Measurements from ENCODE around the gene MACROH2A1. TPM values are rescaled to one million over a fixed set of nuclear protein-coding genes. Genes with fewer than 3 reads are reported as not detected.

The MACROH2A1 gene
- total and polyA plus RNA-seq, 9 of the 15 experiments (the other 6 are each of a cell fraction or from before 2014, with no cell fraction given), result 44.9 to 289 (median 193) TPM

GRCh38 chr5:135320718-135321484 lies 78.1 kb downstream of the MACROH2A1 start:
- no peaks in the 10 kb centered on the region for H3K36me3 ChIP-seq (ENCODE audit: control insufficient read depth, insufficient read depth, low read length)
- no TSS peak for BruUV-seq (replicated peaks)
- no peak for FAIRE-seq
- CTCF ChIA-PET (ENCODE audit: low intra/inter-chr PET ratio), result no interaction called here
- no peak for DNase-seq (ENCODE audit: extremely low read depth in 1 of 4, low spot score in 3 of 4)
- peaks cover 4% of the 10 kb centered on the region for H3K9me1 ChIP-seq (ENCODE audit: control insufficient read depth, insufficient read depth, low read length)
- no peaks in the 10 kb centered on the region for H3K9me3 ChIP-seq (replicated peaks; ENCODE audit: control insufficient read depth, insufficient read depth, low read depth, low read length)
- no peak overlapping the region for H2AFZ ChIP-seq (ENCODE audit: low read depth, low read length)
- 58% methylated on average over 14 of the region's 15 CpGs for WGBS (ENCODE audit: insufficient coverage, low coverage, missing lambda C conversion rate)
- no peak for ATAC-seq
- no peak for TF ChIP-seq TCF7 (IDR thresholded peaks at IDR 0.05; ENCODE audit: borderline replicate concordance)
- TF ChIP-seq HBP1 (CRISPR knock-in tag; IDR thresholded peaks at IDR 0.05), result no peak
- TF ChIP-seq CBX3 (IDR thresholded peaks at IDR 0.05; ENCODE audit: borderline replicate concordance in 1 of 2, low read length in 2 of 2), result no peak
- TF ChIP-seq, protein P1, sequence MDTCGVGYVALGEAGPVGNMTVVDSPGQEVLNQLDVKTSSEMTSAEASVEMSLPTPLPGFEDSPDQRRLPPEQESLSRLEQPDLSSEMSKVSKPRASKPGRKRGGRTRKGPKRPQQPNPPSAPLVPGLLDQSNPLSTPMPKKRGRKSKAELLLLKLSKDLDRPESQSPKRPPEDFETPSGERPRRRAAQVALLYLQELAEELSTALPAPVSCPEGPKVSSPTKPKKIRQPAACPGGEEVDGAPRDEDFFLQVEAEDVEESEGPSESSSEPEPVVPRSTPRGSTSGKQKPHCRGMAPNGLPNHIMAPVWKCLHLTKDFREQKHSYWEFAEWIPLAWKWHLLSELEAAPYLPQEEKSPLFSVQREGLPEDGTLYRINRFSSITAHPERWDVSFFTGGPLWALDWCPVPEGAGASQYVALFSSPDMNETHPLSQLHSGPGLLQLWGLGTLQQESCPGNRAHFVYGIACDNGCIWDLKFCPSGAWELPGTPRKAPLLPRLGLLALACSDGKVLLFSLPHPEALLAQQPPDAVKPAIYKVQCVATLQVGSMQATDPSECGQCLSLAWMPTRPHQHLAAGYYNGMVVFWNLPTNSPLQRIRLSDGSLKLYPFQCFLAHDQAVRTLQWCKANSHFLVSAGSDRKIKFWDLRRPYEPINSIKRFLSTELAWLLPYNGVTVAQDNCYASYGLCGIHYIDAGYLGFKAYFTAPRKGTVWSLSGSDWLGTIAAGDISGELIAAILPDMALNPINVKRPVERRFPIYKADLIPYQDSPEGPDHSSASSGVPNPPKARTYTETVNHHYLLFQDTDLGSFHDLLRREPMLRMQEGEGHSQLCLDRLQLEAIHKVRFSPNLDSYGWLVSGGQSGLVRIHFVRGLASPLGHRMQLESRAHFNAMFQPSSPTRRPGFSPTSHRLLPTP (IDR thresholded peaks at IDR 0.05; ENCODE audit: borderline replicate concordance, extremely low read depth, insufficient read length), result no peak
- TF ChIP-seq, protein P2, sequence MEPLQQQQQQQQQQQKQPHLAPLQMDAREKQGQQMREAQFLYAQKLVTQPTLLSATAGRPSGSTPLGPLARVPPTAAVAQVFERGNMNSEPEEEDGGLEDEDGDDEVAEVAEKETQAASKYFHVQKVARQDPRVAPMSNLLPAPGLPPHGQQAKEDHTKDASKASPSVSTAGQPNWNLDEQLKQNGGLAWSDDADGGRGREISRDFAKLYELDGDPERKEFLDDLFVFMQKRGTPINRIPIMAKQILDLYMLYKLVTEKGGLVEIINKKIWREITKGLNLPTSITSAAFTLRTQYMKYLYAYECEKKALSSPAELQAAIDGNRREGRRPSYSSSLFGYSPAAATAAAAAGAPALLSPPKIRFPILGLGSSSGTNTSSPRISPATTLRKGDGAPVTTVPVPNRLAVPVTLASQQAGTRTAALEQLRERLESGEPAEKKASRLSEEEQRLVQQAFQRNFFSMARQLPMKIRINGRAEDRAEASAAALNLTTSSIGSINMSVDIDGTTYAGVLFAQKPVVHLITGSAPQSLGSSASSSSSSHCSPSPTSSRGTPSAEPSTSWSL (CRISPR knock-in tag; IDR thresholded peaks at IDR 0.05; ENCODE audit: borderline replicate concordance), result no peak
- H3K9ac ChIP-seq (ENCODE audit: insufficient read depth in 1 of 2, low read depth in 2 of 2, low read length in 2 of 2), result no peak overlapping the region
- intact Hi-C loops (cut with micrococcal nuclease), result no loop called here
- peaks cover 6 to 16% of the 10 kb centered on the region in 2 experiments; a peak in 3 of 5 replicates for H3K4me1 ChIP-seq (replicated peaks in 1 of 2; ENCODE audit: control insufficient read depth in 2 of 2, insufficient read depth in 2 of 2, low read length in 2 of 2)
- H3K27ac ChIP-seq (ENCODE audit: extremely low read depth, low read depth, low read length), result no peak overlapping the region
- H3K4me3 ChIP-seq, result no peak overlapping the region
- H3K79me2 ChIP-seq (ENCODE audit: control insufficient read depth, insufficient read depth, low read length), result no peaks in the 10 kb centered on the region
- in situ Hi-C loops (cut with MboI), result no loop called here
- H3K4me2 ChIP-seq (ENCODE audit: insufficient read depth, low read length), result no peak overlapping the region
- H3K27me3 ChIP-seq (ENCODE audit: control insufficient read depth in 2 of 2, insufficient read depth in 2 of 2, low read length in 2 of 2), result no peaks in the 10 kb centered on the region
- H4K20me1 ChIP-seq (replicated peaks; ENCODE audit: control insufficient read depth, insufficient read depth, low read length), result peaks cover 7% of the 10 kb centered on the region; the same call in 1 of the 2 replicates
- POLR2A ChIA-PET, result no interaction called here

All from K562 (cell line).